D721Med (cell line): Measurements from ENCODE around the gene GALNT17.

Experiments
- DNase-seq: peaks from one replicate; pipeline ENCODE4 v3.0.0; 2011; ENCODE audit warnings: low spot score; ENCODE audit not compliant: insufficient read length
- FAIRE-seq: peaks from 2 replicates; lab custom pipeline; 2011; peaks lifted over from hg19 to GRCh38; lab: Jason Lieb, UNC
- CTCF ChIP-seq: IDR thresholded peaks from 2 replicates; pipeline ENCODE4 v1.5.1; 2012; ENCODE audit warnings: mild to moderate bottlenecking, control low read depth; ENCODE audit not compliant: insufficient read depth; ENCODE audit errors: missing control alignments

GALNT17 gene

GRCh38 chr7:71278257-71278656 is 146.3 kb downstream of the GALNT17 start:
- DNase-seq, result no peak
- no peak for FAIRE-seq
- no peak for TF ChIP-seq CTCF

GRCh38 chr7:71281261-71281660 is 149.3 kb downstream of the GALNT17 start:
- TF ChIP-seq CTCF, result no peak
- FAIRE-seq, result no peak

GRCh38 chr7:71283802-71284201 is 151.9 kb downstream of the GALNT17 start:
- DNase-seq (no peak), FAIRE-seq (no peak)
- no peak for TF ChIP-seq CTCF

More at GRCh38 chr7:71281261-71281660, 149.3 kb downstream of the GALNT17 start:
- no peak for DNase-seq

GRCh38 chr7:71285571-71286145 is 153.7 kb downstream of the GALNT17 start:
- DNase-seq, result no peak
- FAIRE-seq, result no peak
- TF ChIP-seq CTCF, result no peak

- DNase-seq, result no peak
- FAIRE-seq, result no peak
- TF ChIP-seq CTCF, result no peak
These were observed 154.4 kb downstream of the GALNT17 start for GRCh38 chr7:71286336-71286735.

GRCh38 chr7:71286924-71287323 is 155.0 kb downstream of the GALNT17 start:
- no peak for TF ChIP-seq CTCF
- FAIRE-seq (no peak), DNase-seq (no peak)

- DNase-seq (no peak), FAIRE-seq (no peak)
- TF ChIP-seq CTCF, result no peak
These were observed 158.5 kb downstream of the GALNT17 start for GRCh38 chr7:71290452-71290851.
